Neural cell (in vitro differentiated cells): Measurements from ENCODE around the gene MRPS5.
"Not testable (repeated sequence)": the region's sequence is repeated elsewhere in the genome, so short reads cannot be mapped to it uniquely, and the experiment has no call there.

ENCODE experiments used
- CTCF ChIP-seq: fragments of 450-650 bp; IDR thresholded peaks from 2 replicates; pipeline ENCODE4 v1.5.1; 2014; ENCODE audit warnings: antibody characterized with exemption, mild to moderate bottlenecking, moderate library complexity; ENCODE audit not compliant: poor library complexity, severe bottlenecking
- EP300 ChIP-seq: fragments of 450-650 bp; conservative IDR thresholded peaks from 2 replicates; pipeline ENCODE4 v1.6.1; 2014; ENCODE audit warnings: antibody characterized with exemption, mild to moderate bottlenecking, moderate library complexity; ENCODE audit not compliant: poor library complexity, severe bottlenecking
- EZH2 ChIP-seq: fragments of 200-600, 300-800 bp; shearing (Covaris generic), sonication (generic); IDR thresholded peaks from 2 replicates; pipeline ENCODE4 v1.6.1; 2014; ENCODE audit warnings: antibody characterized with exemption, low read length, borderline replicate concordance, mild to moderate bottlenecking; ENCODE audit not compliant: insufficient read depth, poor library complexity, severe bottlenecking
- POLR2AphosphoS5 ChIP-seq: IDR thresholded peaks from 2 replicates; pipeline ENCODE4 v1.6.1; 2012
- RAD21 ChIP-seq: fragments of 450-650 bp; conservative IDR thresholded peaks from 2 replicates; pipeline ENCODE4 v1.6.1; 2014; ENCODE audit warnings: antibody characterized with exemption, mild to moderate bottlenecking, moderate library complexity
- REST ChIP-seq: IDR thresholded peaks from 2 replicates; pipeline ENCODE4 v1.6.1; 2012; ENCODE audit warnings: borderline replicate concordance
- SMC3 ChIP-seq: fragments of 450-650 bp; conservative IDR thresholded peaks from 2 replicates; pipeline ENCODE4 v1.6.1; 2014; ENCODE audit warnings: antibody characterized with exemption, mild to moderate bottlenecking, moderate library complexity; ENCODE audit not compliant: poor library complexity
- TAF1 ChIP-seq: IDR thresholded peaks from 2 replicates; pipeline ENCODE4 v1.6.1; 2012; ENCODE audit warnings: low read depth

- not testable (repeated sequence) for TF ChIP-seq EZH2, TAF1, RAD21, POLR2AphosphoS5, CTCF, EP300, SMC3, REST
Observed at GRCh38 chr2:95098273-95098672, 23.3 kb downstream of the MRPS5 start.
